Activated CD8-positive, alpha-beta memory T cell treated with anti-CD3 and anti-CD28 coated beads, Interleukin-2, amount 50 U/mL, for 48 hours (primary cell): ENCODE measurements around the gene ARHGAP22.

Experiments
- DNase-seq: peaks from one replicate; pipeline ENCODE4 v3.0.0-alpha.2; 2020

ARHGAP22 gene

GRCh38 chr10:48459270-48460150 lies 145.4 kb downstream of the ARHGAP22 start:
- peak; percentile 38 for DNase-seq

DNA sequence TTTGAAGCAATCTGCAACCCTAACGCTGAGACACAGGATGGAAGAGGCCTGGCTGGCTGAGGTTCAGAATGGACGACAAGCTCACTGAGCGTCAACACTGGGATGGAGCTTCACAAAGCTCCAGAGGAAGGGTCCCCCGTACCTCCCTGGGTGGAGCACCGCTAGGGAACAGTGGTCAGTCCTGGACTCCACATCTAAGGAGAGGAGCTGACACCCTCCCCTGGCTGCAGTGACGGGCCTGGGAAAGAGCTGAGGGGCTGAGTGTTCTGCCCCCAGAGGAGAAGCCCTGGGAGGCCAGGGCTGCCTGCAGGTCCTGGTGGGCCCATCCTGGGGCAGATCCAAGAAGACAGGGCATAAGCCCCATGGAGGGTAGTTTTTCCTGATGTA lies 146.2 kb downstream of the ARHGAP22 start:
- DNase-seq: no peak

- no peak for DNase-seq
These were observed 146.8 kb downstream of the ARHGAP22 start for GRCh38 chr10:48457949-48458661.

GRCh38 chr10:48456808-48457761 lies 147.8 kb downstream of the ARHGAP22 start:
- DNase-seq: peak; percentile 41

GRCh38 chr10:48456361-48456804 lies 148.5 kb downstream of the ARHGAP22 start:
- DNase-seq: no peak

GRCh38 chr10:48455392-48456151 lies 149.3 kb downstream of the ARHGAP22 start:
- DNase-seq: peak; percentile 36

- DNase-seq: peak; percentile 13
These were observed 149.8 kb downstream of the ARHGAP22 start for GRCh38 chr10:48455055-48455391.

DNA sequence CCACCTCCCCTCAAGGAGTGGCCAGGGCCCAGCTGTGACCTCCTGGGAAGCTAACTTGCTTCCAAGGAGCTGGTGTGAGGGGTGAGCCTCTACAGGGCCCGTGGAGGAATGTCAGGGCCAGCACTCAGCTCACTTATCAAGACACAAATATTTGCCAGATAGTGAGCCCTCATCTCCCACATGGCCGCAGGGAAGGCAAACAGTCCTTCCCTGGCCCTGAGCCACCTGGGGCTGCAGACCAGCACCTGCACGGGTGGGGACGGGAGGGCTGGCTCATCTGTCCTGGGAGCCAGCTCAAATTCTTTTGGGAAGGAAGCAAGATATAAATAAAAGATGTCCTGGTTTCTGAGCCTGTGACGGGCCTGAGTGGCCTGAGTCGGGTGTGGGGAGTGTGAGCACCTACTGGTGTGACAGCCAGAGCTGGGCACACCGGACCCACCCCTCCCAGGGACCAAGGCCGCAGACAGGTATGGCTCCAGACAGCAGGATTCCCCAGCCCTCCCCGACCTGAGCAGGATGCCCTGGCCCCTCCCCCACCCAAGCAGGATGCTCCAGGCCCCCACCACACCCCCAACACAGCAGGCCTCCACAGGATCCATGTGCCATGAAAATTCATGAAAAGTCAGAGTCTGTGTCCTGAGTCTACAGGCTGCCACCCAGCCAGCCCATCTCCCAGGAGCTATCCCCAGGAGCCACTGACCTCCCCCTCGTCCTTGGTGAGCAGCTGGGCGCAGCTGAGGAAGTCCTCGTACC lies 150.4 kb downstream of the ARHGAP22 start:
- DNase-seq: peak; percentile 38

DNA sequence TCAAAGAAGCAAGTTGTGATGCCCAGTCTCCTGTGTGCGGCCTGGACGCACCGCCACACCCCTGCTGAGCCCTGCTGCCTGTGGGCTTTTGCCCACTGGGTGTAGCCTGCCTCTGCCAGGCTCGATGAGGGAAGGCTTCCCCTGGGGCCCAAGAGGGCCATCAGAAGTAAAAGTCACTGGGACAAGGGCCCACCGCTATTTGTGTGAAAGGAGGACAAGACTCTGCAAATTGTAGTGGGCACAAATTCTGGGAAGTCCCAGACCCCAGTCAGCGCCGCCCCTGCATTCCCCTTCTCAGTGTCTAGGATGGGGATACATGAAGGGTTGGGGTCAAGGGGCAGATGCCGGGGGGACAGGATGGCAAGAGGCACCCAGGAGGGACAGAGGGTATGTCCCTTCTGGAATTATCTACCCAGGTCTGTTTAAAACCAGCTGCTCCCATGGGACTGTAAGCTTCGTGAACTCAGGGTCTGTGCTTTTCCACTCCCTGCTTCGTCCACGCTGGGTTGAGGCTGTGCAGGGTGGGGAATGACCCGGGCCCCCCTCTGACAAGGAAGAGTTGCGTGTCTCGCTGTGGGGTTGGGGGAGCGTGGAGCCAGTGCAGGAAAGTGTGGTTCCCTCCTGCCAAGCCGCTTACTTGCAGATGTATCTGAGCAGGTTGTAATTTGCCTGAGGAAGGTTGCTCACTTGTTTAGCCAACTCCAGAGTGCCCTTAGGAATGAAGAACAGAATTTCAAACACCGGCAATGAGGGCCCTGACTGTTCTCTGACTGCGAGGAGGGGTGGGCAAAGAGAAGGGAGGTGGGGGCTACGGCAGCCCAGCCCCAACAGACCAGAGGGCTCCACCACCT lies 151.2 kb downstream of the ARHGAP22 start:
- DNase-seq: peak; percentile 25

DNA sequence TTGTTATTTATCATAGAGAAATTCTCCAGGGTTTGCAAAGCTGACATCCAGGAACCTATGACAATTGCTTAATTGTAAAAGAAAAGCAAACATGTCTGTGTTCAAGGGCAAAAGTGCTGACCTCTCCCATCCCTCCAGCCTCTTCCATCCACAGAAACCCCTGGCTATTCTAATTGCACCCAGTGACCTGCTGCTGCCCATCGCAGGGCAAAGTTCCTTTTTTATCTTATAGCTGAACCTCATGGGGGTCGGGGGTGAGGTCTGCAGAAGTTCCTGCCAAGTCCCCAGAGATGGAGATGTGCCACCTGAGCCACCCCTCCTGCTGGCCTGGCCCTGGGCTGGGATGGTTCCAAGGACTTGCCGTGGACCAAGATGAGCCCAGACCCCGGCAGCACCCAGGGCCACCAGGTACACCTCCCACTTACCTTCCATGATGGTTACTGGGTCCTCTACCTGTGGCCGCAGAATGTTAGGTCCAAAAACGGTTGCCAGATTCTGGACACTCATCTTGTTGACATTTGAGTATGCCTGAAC lies 151.9 kb downstream of the ARHGAP22 start:
- DNase-seq: no peak

GRCh38 chr10:48451969-48452878 lies 152.6 kb downstream of the ARHGAP22 start:
- peak; percentile 39 for DNase-seq

DNA sequence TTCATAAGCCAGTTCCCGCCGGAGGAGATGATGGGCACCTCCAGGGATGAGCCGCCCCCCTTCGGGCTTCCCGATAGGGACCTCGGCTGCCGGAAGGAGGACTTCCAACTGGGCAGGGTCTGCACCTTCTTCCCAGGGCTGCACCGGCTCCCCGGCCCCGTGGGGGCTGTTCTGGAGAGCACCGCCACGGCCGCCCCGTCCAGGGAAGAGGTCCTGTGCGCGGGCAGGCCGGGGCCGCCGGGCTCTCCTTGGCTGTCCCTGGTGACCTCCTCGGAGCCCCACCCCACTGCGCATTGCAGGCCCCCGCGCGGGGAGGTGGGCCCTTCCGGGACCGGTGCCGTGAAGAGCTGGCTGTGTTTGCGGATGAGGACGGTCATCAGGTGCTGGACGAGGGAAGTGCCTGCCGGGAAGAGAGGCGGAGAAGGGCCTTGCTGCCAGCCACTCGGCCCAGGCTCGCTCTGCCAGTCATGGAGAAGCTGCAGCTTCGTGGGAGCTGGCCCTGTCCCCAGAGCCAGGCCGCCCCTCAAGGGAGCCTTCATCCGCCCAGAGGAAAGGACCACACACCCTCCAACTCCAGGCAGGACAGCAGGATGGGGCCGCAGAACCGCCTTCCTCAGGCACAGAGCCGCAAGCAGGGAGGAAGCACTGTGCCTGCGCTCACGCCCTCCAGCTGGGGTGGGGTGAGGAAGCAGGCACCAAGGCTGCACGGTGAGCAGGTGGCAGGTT lies 154.0 kb downstream of the ARHGAP22 start:
- DNase-seq: peak; percentile 30

GRCh38 chr10:48450233-48450740 lies 154.6 kb downstream of the ARHGAP22 start:
- DNase-seq: peak; percentile 37

GRCh38 chr10:48449501-48450232 lies 155.2 kb downstream of the ARHGAP22 start:
- peak; percentile 29 for DNase-seq

- DNase-seq: no peak
These were observed 156.1 kb downstream of the ARHGAP22 start for GRCh38 chr10:48448796-48449195.

DNA sequence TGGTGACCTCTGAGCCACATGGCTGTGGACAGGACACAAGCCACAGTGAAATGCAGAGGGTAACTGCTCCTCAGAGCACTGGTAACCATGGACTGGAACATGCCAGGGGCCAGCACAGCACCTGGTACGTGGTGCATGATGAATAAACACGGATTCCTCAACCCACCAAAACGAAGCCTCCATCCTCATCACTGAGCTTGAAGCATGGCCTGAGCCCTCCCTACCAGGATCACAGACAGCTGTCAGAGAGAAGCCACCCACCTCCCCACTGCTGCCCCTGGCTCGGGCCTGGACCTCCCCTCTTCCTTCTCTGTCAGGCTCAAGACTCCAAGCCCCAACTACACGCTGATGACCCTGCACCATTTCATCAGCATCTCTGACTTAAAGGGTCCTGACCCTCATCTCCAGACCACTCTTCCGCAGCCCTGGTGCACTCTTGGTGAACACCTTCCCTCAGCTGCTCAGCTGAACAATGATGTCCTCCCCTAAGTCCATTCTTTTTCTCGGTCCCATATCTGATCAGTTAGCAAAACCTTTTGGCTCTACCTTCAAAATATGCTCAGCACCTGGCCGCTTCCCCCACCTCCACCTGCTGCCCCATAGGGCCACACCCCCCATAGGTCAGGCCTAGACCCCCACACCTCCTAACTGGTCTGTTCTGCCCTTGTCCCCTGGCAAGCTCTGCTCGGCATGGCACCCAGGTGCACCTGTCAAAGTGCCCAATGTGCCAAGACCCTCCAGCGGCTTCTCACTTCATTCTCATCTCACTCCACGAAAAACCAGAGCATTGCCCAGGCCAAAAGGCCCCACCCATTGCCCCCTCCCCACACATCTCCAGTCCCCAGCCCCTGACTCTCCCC lies 157.3 kb downstream of the ARHGAP22 start:
- peak; percentile 26 for DNase-seq
